HepG2 (cell line): Measurements from ENCODE around the gene PCYT2. TPM values are rescaled to one million over a fixed set of nuclear protein-coding genes. Genes with fewer than 3 reads are reported as not detected.

Experiments
- CREM ChIP-seq, 2 experiments: sonication (generic) in 1 of 2; formaldehyde crosslinking in 1 of 2; IDR thresholded peaks; 2 replicates each; pipeline versions ENCODE4 v1.4.0 to v1.6.1; 2016 to 2020; ENCODE audit warnings: antibody characterized with exemption in 1 of 2, mild to moderate bottlenecking in 1 of 2, missing genetic modification reagents in 1 of 2
- HDAC6 ChIP-seq: fragments of 200-600 bp; sonication (generic); IDR thresholded peaks from 2 replicates; pipeline ENCODE4 v1.7.0; 2017; ENCODE audit warnings: mild to moderate bottlenecking, antibody characterized with exemption, low read length, low read depth
- HNF4A ChIP-seq: sonication (generic); formaldehyde crosslinking; IDR thresholded peaks from 2 replicates; pipeline ENCODE4 v1.4.0; 2020; ENCODE audit warnings: missing genetic modification reagents
- REPIN1 ChIP-seq: sonication (generic); formaldehyde crosslinking; IDR thresholded peaks from 2 replicates; pipeline ENCODE4 v1.8.0; 2022; ENCODE audit warnings: missing genetic modification reagents, low read depth, mild to moderate bottlenecking, borderline replicate concordance
- SATB2 ChIP-seq: sonication (generic); formaldehyde crosslinking; IDR thresholded peaks from 2 replicates; pipeline ENCODE4 v1.5.0; 2020; ENCODE audit warnings: missing genetic modification reagents
- SMC3 ChIP-seq: IDR thresholded peaks from 2 replicates; pipeline ENCODE4 v1.6.1; 2011; ENCODE audit warnings: low read length, improper control_type of control experiment
- ZFY ChIP-seq: sonication (generic); formaldehyde crosslinking; IDR thresholded peaks from 2 replicates; pipeline ENCODE4 v1.4.0; 2020; ENCODE audit warnings: missing genetic modification reagents
- ZNF10 ChIP-seq: sonication (generic); formaldehyde crosslinking; IDR thresholded peaks from 2 replicates; pipeline ENCODE4 v1.4.0; 2020; ENCODE audit warnings: mild to moderate bottlenecking, low read depth, missing genetic modification reagents, borderline replicate concordance
- ZNF207 ChIP-seq: fragments of 450-650 bp; IDR thresholded peaks from 2 replicates; pipeline ENCODE4 v1.6.1; 2016; ENCODE audit warnings: antibody characterized with exemption, borderline replicate concordance
- ZNF317 ChIP-seq: sonication (generic); formaldehyde crosslinking; IDR thresholded peaks from 2 replicates; pipeline ENCODE4 v1.5.0; 2020; ENCODE audit warnings: mild to moderate bottlenecking, missing genetic modification reagents
- ZNF44 ChIP-seq: sonication (generic); formaldehyde crosslinking; IDR thresholded peaks from 2 replicates; pipeline ENCODE4 v1.5.1; 2020; ENCODE audit warnings: mild to moderate bottlenecking, missing genetic modification reagents
- ZNF567 ChIP-seq: sonication (generic); formaldehyde crosslinking; IDR thresholded peaks from 2 replicates; pipeline ENCODE4 v1.8.1; 2023; ENCODE audit warnings: mild to moderate bottlenecking, missing genetic modification reagents, borderline replicate concordance
- ZNF605 ChIP-seq: sonication (generic); formaldehyde crosslinking; IDR thresholded peaks from 2 replicates; pipeline ENCODE4 v1.8.0; 2022; ENCODE audit warnings: mild to moderate bottlenecking, missing genetic modification reagents
- ZNF672 ChIP-seq: sonication (generic); formaldehyde crosslinking; IDR thresholded peaks from 2 replicates; pipeline ENCODE4 v1.8.1; 2022; ENCODE audit warnings: missing genetic modification reagents
- ZNF75D ChIP-seq: sonication (generic); formaldehyde crosslinking; IDR thresholded peaks from 2 replicates; pipeline ENCODE4 v1.8.1; 2023; ENCODE audit warnings: missing genetic modification reagents, mild to moderate bottlenecking, borderline replicate concordance
- polyA plus RNA-seq, 8 experiments: library from polyadenylated mRNA; depleted of rRNA in 3 of 8; stranded (reverse) in 7 of 8; unstranded in 1 of 8; fragments of >200 nt; fragmentation: Illumina TruSeq in 4 of 8; extraction: Trizol in 4 of 8; gene quantifications; 2 replicates each; pipeline versions ENCODE4 v1.2.1 to v1.2.3, GENCODE V29; 2011 to 2016; ENCODE audit warnings: low read depth in 4 of 8, missing spikeins in 1 of 8, mixed read lengths in 1 of 8; ENCODE audit not compliant: insufficient read depth in 1 of 8
- total RNA-seq, 5 experiments: library from RNA; depleted of rRNA; stranded (reverse); fragments of >200 nt; fragmentation: Illumina TruSeq; extraction: Trizol; gene quantifications; 2 replicates each; pipeline ENCODE4 v1.2.3, GENCODE V29; 2016; ENCODE audit warnings: low read depth in 1 of 5
- TF ChIP-seq, protein P1 (sequence below): sonication (generic); formaldehyde crosslinking; IDR thresholded peaks from 2 replicates; pipeline ENCODE4 v1.9.0; 2021; ENCODE audit warnings: mild to moderate bottlenecking, missing genetic modification reagents
- TF ChIP-seq, protein P2 (sequence below): sonication (generic); formaldehyde crosslinking; IDR thresholded peaks from 2 replicates; pipeline ENCODE4 v1.5.1; 2020; ENCODE audit warnings: missing genetic modification reagents, mild to moderate bottlenecking, borderline replicate concordance
- TF ChIP-seq, protein P3 (sequence below): sonication (generic); formaldehyde crosslinking; IDR thresholded peaks from 2 replicates; pipeline ENCODE4 v1.5.0; 2020; ENCODE audit warnings: missing genetic modification reagents, mild to moderate bottlenecking, borderline replicate concordance

PCYT2 gene
- total and polyA plus RNA-seq, 2 of the 13 experiments (the other 11 are each of a cell fraction or from before 2014, with no cell fraction given), result 147 to 297 TPM

DNA sequence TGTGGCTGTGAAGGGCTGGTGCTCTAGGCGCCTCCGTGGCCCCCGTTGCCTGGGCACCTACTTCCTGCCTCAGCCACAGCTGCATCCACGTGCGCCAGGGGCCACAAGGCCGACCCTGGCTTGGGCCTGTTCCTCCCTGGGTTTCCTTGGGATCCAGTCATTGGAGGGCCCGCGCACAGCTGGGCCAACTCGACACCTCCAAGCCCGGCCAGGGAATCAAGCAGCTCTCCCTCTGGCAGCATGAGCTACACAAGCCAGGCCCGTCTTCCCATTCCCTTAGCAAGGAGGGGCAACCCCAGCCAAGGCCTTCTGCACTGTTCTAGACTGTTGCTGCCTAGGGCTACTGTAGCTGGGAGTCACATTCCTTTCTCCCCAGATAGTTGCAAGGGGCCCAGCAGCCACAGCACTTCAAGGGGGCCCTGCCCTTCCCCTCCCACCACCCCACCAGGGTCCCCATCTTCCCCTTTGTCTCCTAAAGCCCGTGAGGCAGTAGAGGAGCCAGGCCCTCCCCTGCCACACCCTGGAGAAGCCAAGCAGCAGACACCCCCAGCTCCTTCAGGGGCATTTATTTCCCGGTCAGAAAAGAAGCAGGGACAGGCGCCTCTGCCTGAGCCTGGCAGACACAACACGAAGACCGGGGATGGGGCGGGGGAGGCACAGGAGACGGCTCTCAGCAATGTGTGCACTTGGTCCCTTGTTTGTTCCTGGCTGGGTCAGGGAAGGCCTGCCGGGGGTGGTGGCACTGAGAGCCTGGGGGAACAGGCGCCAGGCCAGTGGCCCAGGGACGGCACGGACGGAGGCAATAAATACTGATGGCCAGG lies 43.8 kb downstream of the PCYT2 start (continued):
- TF ChIP-seq, protein P1, sequence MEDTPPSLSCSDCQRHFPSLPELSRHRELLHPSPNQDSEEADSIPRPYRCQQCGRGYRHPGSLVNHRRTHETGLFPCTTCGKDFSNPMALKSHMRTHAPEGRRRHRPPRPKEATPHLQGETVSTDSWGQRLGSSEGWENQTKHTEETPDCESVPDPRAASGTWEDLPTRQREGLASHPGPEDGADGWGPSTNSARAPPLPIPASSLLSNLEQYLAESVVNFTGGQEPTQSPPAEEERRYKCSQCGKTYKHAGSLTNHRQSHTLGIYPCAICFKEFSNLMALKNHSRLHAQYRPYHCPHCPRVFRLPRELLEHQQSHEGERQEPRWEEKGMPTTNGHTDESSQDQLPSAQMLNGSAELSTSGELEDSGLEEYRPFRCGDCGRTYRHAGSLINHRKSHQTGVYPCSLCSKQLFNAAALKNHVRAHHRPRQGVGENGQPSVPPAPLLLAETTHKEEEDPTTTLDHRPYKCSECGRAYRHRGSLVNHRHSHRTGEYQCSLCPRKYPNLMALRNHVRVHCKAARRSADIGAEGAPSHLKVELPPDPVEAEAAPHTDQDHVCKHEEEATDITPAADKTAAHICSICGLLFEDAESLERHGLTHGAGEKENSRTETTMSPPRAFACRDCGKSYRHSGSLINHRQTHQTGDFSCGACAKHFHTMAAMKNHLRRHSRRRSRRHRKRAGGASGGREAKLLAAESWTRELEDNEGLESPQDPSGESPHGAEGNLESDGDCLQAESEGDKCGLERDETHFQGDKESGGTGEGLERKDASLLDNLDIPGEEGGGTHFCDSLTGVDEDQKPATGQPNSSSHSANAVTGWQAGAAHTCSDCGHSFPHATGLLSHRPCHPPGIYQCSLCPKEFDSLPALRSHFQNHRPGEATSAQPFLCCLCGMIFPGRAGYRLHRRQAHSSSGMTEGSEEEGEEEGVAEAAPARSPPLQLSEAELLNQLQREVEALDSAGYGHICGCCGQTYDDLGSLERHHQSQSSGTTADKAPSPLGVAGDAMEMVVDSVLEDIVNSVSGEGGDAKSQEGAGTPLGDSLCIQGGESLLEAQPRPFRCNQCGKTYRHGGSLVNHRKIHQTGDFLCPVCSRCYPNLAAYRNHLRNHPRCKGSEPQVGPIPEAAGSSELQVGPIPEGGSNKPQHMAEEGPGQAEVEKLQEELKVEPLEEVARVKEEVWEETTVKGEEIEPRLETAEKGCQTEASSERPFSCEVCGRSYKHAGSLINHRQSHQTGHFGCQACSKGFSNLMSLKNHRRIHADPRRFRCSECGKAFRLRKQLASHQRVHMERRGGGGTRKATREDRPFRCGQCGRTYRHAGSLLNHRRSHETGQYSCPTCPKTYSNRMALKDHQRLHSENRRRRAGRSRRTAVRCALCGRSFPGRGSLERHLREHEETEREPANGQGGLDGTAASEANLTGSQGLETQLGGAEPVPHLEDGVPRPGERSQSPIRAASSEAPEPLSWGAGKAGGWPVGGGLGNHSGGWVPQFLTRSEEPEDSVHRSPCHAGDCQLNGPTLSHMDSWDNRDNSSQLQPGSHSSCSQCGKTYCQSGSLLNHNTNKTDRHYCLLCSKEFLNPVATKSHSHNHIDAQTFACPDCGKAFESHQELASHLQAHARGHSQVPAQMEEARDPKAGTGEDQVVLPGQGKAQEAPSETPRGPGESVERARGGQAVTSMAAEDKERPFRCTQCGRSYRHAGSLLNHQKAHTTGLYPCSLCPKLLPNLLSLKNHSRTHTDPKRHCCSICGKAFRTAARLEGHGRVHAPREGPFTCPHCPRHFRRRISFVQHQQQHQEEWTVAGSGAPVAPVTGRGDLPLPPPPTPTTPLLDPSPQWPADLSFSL (CRISPR knock-in tag), result no peak
- TF ChIP-seq ZNF207, result no peak
- TF ChIP-seq ZNF605 (CRISPR knock-in tag), result peak; percentile 78; the same call in 1 of the 2 replicates
- no peak for TF ChIP-seq HNF4A (CRISPR knock-in tag)
- TF ChIP-seq, protein P2, sequence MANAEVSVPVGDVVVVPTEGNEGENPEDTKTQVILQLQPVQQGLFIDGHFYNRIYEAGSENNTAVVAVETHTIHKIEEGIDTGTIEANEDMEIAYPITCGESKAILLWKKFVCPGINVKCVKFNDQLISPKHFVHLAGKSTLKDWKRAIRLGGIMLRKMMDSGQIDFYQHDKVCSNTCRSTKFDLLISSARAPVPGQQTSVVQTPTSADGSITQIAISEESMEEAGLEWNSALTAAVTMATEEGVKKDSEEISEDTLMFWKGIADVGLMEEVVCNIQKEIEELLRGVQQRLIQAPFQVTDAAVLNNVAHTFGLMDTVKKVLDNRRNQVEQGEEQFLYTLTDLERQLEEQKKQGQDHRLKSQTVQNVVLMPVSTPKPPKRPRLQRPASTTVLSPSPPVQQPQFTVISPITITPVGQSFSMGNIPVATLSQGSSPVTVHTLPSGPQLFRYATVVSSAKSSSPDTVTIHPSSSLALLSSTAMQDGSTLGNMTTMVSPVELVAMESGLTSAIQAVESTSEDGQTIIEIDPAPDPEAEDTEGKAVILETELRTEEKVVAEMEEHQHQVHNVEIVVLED (CRISPR knock-in tag), result peak; percentile 17; the same call in 1 of the 2 replicates
- TF ChIP-seq ZNF44 (CRISPR knock-in tag), result peak; percentile 87
- TF ChIP-seq ZNF317 (CRISPR knock-in tag), result 0 out of 2 replicates have a peak, but pooled peaks have one; percentile 6
- no peak for TF ChIP-seq SATB2 (CRISPR knock-in tag)
- no peak for TF ChIP-seq CREM (IDR thresholded peaks at IDR 0.05)
- no peak for TF ChIP-seq CREM (CRISPR knock-in tag; IDR thresholded peaks at IDR 0.05)
- TF ChIP-seq, protein P3, sequence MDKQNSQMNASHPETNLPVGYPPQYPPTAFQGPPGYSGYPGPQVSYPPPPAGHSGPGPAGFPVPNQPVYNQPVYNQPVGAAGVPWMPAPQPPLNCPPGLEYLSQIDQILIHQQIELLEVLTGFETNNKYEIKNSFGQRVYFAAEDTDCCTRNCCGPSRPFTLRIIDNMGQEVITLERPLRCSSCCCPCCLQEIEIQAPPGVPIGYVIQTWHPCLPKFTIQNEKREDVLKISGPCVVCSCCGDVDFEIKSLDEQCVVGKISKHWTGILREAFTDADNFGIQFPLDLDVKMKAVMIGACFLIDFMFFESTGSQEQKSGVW (CRISPR knock-in tag), result no peak
- no peak for TF ChIP-seq ZNF75D
- no peak for TF ChIP-seq HDAC6
- TF ChIP-seq ZNF672 (CRISPR knock-in tag), result 0 out of 2 replicates have a peak, but pooled peaks have one; percentile 34
- no peak for TF ChIP-seq SMC3
- TF ChIP-seq REPIN1, result peak; percentile 39; the same call in 1 of the 2 replicates
- no peak for TF ChIP-seq ZNF10 (CRISPR knock-in tag)
- TF ChIP-seq ZFY (CRISPR knock-in tag), result peak; percentile 72
- no peak for TF ChIP-seq ZNF567
